Stimulated activated CD8-positive, alpha-beta memory T cell treated with anti-CD3 and anti-CD28 coated beads, Interleukin-12 subunit alpha, Interleukin-12 subunit beta, amount 100 ng/mL, for 24 hours (primary cell): ENCODE results near the gene MED13L.
"Not testable (repeated sequence)": the region's sequence is repeated elsewhere in the genome, so short reads cannot be mapped to it uniquely, and the experiment has no call there.

ENCODE experiments used
- DNase-seq: peaks from one replicate; pipeline ENCODE4 v3.0.0-alpha.2; 2020; ENCODE audit errors: extremely low read depth

The MED13L gene

DNA sequence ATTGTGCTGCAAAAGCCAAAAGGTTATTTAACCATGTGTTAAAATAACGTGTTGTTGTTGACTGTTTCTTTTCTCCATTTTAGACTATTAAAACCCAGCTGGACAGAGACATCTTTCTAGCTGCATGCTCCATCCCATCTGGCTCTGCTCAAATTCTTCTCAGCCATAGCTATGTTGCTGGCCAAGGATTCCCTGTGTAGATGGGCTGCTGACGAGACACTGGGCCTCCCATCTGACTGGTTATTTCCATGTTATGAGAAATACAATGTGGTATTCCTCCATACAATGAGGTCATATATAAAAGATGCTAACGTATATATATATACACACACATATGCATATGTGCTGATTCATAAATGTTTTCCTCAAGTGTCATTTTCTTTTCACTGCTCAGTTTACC is 30.1 kb downstream of the MED13L start:
- no peak for DNase-seq

DNA sequence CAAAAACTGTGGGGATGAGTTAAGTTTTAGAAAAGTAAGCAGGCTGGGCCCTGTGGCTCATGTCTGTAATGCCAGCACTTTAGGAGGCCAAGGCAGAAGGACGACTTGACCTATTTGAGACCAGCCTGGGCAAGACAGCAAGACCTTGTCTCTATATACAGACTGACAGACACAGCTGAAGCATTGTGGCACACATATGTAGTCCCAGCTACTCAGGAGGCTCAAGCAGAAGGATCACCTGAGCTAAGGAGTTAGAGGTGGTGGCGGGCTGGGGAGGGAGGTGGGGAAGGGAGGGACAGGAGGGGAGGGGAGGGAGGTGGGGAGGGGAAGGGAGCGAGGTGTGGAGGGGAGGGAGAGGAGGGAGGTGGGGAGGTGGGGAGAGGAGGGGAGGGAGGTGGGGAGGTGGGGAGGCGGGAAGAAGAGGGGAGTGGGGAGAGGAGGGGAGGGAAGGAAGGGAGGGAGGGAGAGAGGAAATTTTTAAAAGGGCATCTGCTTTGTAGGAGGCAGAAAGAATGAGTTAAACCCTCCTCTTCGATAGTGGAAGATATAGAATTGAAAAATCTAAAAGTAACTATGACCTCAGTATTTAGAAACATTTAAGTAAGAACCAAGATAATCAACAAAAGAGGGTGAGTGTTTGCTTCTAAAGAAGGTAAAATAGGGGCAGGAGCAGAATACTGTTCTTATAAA is 30.9 kb downstream of the MED13L start:
- no peak for DNase-seq

DNA sequence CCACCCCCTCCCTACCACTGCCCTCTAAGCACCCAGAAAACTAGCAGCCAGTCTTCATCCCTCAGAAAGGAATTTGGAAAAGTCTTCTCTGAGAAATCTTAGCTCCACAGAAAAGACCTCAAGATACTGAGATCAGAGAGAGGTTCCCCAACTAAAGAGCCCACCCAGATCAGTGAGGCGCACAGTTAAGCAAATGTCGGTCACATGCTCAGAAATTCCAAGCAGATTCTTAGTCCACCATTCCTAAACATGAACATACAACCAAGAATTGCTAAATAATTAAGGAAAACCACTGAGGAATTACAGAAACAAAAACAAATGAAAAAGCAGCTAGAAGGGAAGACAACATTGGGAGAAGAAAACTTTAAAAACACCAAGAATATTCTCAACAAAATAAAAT is 32.3 kb downstream of the MED13L start:
- no peak for DNase-seq

DNA sequence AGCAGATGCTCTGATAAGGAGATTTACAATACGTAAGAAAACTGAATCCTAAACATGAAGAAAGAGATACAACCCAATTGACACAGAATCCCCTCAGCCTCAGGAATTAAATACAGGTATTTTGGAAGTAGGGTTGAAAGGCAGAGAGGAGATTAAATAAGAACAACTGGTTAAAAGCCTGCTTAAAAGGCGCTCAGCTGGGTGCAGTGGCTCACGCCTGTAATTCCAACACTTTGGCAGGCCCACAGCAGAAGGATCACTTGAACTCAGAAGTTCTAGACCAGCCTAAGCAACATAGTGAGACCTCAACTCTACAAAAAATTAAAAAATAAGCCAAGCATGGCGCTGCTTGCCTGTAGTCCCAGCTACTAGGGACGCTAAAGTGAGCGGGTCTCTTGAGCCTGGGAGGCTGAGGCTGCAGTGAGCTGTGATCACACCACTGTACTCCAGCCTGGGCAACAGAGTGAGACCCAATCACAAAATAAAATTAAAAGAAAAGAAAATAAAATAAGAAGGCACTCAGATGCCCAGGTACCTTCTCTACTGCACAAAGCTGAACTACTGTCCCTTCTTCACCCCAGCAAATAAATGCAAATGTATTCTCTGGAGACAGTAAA is 32.9 kb downstream of the MED13L start:
- no peak for DNase-seq

DNA sequence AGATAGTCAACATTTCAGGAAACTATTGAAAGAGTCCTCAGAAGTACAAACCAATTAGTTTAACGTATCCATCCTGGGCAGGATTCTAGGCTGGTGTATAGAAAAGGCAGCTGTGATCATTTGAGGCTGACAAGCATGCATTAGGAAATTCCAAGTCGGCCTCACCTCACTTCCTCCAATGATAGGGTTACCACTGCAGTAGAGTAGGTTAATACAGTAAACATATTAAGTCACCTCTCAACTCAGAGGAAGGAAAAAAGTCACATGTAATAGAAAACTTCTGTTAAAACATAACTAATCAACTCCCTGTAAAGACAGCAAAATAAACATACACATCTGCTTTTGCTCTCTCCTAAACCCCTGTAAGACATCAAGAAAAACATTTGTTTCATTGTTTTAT is 33.5 kb downstream of the MED13L start:
- no peak for DNase-seq

DNA sequence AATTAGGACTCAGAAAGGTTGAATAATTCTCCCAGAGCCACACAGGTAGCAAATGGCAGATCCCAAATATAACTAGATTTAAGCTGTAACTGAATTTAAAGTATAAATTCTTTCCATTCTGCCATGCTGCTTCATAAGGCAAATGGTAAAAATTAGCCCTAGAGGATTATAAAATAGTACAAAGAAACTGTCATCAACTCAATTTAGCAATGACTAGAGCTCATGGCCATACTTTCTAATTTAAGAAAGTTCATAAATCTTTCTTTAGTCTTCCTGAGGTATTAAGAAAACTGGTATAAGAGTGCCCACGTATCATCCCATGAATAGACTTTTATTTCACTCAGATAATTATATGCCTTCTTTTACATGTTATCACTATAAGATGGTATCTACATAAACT is 34.8 kb downstream of the MED13L start:
- no peak for DNase-seq

DNA sequence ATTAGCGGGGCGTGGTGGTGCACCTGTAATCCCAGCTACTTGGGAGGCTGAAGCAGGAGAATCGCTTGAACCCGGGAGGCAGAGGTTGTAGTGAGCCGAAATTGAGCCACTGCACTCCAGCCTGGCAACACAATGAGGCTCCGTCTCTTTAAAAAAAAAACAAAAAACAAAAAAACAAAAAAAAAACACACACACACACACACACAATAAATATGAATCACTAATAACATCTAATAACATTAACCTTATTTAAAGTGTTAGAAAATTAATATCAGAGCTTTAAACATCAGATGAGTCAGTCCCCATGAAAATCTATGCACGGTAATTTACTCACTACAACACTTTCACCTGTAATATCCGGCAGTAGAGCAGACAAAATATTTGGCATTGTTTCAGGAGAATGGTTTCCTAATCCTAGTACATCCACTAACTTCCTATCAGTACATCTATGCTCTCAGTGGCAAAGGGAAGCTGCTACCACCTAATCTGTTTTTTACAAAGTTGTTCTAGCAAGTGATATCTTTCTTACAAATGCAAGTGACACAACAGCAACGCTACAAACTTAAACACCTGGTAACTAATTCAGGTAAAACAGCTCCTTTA is 36.2 kb downstream of the MED13L start:
- no peak for DNase-seq

DNA sequence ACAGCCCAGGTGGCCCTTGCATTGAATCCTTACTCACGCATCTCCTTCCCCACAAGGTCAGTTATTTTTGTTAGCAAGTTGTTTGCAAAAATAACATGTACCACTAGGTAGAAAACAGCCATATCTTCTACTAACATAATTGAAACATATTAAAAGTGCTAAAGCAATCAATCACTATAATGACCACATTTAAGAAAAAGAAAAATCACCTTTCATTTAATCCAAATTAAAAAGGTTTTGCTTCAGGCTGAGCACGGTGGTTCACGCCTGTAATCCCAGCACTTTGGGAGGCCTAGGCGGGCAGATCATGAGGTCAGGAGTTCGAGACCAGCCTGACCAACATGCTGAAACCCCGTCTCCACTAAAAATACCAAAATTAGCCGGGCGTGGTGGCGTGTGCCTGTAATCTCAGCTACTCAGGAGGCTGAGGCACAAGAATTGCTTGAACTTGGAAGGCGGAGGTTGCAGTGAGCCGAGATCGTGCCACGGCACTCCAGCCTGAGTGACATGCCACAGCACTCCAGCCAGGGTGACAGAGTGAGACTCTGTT is 38.8 kb downstream of the MED13L start:
- DNase-seq = not testable (repeated sequence)

DNA sequence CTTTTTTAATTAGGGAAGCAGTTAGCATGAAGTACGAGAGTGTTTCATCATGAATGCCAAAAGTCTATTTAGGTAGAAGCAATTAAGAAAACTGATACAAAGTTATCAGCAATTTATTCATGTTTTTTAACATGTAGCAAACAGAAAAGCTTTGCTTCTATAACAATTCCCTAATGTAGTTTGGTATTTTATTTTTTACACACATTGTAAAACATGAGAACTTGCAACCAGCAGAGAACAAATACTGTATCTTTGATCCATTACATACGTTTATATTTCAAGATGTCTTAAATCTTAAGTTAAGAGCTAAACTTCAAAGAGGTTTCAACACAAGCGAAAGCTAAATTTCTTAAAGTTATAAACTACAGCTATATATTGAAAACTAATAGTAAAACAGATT is 39.3 kb downstream of the MED13L start:
- no peak for DNase-seq

DNA sequence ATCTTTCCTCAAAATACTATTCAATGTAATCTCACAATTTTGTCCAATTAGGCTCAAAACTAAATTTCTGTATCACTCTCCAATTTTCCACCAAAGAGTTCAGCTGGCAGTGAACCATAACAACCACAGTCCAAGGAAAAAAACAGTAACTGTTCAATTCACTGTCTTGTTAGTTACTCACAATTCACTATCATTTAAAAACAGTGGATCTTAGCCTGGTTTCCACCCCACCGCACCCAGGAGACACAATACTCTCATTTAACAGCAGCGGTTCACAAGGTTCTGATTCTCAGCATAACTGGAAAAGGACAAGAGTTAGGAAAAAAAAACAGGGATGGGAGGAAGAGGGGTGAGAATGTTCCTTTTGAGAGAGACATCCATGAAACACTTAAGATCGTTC is 40.5 kb downstream of the MED13L start:
- DNase-seq = no peak

DNA sequence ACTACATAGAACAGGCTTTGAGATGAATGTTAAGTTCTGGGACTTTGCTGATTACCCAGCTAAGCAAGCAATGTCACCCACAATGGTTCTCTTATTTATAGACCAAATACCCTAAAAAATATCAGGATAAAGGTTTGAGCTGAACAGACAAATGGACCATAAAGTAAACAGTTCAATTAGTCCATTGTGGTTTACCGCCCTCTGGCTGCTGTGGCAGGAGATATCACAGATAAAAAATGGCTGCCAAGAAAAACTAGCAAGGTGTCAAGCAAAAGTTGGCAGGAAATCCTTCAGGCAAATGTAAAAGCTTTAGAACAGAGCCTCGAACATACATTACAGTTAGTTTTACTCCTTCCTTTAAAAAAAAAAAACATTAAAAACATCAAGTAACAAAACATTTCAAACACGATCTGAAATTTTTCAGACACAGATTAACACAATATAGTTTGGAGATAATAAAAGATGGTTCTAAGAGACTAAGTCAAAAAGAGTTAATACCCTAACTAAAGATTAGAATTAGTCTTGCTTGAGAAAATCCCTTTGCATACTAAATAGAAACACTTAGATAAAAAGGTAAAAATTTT is 41.3 kb downstream of the MED13L start:
- DNase-seq = no peak

DNA sequence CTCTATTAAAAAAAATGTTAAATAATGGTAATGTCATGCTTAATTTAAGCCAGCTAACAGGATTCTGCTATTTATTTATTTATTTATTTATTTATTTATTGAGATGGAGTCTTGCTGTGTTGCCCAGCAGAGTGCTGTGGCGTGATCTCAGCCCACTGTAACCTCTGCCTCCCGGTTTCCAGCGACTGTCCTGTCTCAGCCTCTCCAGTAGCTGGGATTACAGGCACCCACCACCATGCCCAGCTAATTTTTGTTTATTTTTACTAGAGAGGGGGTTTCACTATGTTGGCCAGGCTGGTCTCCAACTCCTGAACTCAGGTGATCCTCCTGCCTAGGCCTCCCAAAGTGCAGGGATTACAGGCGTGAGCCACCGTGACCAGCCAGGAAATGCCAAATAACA is 43.3 kb downstream of the MED13L start:
- DNase-seq = not testable (repeated sequence)

DNA sequence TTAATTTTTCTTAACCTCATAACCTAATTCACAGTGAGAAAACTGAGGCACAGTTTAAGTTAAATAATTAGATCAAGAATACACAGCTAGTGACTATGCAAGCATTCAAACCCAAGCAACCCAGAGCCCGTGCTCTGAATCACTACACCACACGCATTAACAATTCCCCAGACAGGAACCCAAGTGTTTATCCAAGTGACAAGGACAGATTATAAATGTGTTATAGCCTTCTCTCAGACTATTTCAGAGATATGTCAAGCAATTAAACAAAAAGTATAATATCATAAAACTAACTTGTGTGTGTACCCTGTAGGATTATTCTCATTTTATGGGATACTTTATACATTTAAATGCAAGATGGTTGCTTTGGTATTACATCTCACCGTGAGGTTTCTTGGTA is 43.8 kb downstream of the MED13L start:
- no peak for DNase-seq

DNA sequence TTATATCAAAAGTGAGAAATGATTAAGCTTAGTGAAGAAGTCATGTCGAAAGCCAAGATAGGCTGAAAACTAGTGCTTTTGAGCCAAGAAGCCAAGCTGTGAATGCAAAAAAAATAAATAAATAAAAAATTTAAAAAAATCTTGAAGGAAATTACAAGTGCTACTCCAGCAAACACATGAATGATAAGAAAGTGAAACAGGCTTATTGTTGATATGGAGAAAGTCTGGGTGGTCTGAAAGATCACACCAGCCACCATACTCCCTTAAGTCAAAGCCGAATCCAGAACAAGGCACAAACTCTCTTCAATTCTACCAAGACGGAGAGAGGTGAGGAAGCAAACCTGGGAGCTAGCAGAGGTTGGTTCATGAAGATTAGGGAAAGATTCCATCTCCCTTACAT is 49.7 kb downstream of the MED13L start:
- DNase-seq = no peak

DNA sequence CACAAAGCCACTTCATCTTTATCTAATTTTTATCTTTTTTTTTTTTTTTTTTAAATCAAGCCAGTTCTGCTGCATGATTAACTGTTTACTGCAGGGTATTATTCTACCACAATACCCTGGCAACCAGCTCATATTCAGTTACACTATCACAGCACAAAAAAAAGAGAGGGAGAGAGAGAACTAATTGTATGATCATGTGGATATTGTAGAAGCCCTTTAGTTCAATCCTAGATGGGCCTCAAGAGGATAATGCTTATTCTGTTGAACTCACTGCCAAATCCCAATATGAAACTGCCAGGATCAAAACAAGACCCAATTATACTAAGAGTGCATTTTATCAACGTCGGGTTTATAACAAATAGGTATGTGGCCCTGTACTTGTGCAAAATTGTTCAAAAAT is 51.5 kb downstream of the MED13L start:
- DNase-seq = no peak

DNA sequence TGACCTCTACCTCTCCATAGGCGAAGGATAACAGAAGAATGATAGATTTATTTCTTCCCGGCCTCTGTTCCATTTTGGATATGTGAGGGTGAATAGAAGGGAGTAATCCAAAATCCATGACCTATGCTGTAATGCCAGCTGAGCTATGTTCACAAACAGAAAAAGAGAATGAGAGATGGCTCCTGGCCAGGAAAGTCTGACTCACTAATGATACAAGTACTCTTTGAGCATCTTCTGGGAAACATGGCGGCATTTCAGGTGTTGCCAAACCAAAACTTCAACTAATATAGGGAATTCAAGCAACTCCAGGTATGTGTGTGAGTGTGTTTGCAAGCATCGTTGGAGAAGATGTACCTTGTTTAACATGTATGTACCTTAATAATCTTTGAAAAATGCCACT is 55.1 kb downstream of the MED13L start:
- DNase-seq = no peak

DNA sequence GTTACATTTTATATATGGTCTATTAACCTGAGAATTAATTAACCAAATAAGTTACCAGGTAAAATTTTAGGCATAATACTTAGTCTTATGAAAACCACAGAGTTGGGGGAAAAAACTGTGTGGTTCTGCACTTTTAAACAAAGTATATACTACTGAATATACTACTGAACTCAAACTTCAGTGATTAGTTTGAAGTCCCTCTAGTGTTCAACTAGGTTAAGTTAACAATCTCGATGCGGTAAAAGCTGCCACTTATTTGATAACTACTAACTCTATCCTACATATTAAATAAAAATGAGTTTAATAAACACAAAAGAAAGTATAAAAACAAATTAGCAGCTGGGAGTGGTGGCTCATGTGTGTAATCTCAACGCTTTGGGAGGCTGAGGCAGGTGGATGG is 56.7 kb downstream of the MED13L start:
- DNase-seq = no peak

DNA sequence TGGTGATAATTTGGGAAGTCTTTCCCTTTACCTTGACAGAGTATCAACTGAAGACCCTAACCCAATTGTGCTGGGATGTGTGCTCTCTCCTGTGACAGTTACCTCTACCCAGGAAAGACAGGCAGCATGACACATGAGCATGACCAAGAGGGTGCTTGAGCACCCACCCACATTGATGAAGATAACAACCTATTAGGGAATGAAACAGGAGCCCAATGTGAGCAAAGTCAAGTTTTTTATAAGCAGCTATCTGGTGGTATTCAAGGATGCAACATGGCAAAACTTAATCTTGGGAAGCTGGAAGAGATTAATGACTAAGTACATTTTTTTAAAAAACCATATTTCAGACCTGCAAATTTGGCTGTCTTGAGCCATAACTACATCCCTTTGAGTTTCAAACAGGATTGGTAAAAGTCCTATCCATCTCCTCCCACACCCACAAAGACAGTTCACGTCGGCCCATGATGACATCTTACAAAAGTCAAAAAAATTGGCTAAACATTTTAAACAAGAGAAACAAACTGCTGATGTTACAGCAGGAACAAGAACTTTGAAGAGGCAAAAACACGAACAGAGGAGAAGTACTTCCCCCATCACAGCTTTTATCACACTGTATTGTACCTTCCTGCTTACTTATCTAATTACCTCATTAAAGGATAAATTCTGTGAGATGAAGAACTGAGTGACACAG is 60.3 kb downstream of the MED13L start:
- no peak for DNase-seq

DNA sequence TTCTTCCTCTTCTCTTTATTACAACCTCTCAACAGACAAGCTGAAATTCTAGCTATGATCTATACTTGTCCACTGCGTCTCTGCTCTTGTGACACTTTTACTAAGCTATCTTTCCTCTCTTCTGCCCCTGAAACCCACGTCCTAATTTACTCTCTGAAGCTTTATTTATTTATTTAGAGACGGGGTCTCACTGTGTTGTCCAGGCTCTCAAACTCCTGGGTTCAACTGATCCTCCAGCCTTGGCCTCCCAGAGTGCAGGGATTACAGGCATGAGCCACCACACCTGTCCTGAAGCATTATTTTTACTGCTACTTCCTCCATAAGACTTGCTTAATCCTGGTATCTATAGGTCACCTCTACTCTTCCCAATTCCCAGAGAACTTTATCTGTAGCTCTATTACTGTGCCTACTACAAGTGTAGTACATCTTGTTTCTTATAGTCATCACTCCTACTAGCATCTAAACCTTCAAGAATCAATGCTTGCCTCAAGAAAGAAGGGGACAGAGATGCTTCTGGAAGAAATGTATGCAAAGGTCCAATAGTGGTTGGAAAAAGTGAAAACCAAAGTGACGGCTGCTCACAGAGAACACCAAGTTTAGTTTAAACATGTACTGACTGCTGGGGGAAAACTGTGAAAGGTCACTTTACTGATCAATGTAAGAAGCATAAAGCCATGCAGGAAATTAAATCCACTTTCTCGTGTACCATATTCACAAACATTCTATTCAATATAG is 61.3 kb downstream of the MED13L start:
- no peak for DNase-seq

DNA sequence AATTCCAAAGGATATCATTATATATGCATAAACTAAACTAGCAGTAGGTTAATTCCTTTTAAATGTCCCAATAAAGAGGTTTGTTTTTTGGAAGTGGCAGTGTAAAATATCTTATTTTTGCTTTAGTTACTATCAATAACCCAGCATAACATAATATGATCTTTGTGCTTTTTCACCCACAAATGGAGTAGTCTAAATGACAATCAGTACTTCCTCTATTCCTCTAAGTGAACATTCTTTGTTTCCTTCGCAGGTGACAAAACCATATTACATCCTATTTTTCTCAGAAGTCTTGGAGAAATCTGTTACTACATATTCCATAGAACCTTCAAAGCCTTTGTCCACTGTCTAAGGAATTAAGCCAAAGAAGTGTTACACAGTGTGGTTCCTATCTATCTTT is 62.5 kb downstream of the MED13L start:
- DNase-seq = no peak

DNA sequence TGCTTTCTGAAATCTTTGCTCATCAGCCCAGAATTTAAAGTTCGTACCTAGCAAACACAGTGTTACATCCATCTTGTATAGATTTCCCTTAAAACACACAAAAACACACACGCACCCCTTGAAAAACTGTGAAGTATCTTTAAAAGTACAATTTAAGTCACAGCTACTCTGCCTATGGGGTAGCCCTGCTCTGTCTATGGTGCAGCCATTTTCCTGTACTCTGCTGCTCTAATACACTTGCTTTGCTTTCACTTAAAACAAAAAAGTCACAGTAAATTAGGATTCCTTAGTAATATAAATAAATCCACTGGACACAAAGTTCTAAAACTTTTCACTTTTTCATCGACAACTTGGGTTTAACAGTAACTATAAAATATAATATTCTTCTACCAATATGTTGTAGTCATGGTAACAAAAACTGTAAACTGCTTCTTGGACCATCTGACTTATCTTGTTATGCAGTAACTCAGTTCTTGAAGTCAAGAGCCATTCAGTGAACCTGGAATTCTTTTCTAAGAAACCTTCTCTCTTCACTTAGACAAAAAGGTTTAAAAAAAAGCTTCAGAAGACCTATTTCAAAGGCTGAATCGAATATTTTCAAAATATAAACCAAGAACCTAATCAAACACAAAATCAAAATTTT is 63.5 kb downstream of the MED13L start:
- DNase-seq = no peak
